Measurements from ENCODE around the gene LUC7L3.
"Not testable (repeated sequence)": the region's sequence is repeated elsewhere in the genome, so short reads cannot be mapped to it uniquely, and the experiment has no call there.

The LUC7L3 gene

DNA sequence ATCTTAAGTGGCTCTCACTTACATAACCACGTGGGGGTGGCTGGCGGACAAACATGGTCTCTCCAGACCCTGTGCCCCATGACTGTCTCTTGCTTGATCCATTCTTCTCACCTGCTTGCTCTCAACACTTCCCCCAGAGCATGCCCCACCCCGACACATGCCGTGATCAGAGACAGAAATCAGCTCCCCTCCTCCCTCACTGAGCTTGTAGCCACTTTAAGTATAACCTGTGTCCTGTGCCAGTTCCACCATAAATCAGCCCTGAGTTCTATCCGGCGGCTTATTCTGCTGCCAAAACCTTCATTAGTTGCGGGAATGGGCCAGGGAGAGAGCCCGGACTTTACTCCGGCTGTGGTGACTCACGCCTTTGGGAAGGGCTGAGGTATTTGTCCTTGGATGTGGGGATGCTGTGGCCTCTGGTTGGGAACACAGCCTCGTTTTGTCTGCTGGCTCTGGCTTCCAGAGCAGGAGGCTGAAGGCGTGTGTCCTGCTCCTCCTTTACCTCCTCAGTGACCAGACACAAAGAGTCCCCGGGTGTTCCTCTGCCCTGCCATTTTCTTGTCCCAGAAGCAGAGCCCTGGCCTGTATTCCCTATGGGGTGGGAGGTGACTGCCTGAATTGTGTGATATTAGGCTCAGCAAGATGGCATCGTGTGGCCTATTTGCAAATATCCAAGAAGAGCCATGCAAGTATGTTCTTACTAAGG, 32.8 kb upstream of the LUC7L3 start:
- no peak for DNase-seq

DNA sequence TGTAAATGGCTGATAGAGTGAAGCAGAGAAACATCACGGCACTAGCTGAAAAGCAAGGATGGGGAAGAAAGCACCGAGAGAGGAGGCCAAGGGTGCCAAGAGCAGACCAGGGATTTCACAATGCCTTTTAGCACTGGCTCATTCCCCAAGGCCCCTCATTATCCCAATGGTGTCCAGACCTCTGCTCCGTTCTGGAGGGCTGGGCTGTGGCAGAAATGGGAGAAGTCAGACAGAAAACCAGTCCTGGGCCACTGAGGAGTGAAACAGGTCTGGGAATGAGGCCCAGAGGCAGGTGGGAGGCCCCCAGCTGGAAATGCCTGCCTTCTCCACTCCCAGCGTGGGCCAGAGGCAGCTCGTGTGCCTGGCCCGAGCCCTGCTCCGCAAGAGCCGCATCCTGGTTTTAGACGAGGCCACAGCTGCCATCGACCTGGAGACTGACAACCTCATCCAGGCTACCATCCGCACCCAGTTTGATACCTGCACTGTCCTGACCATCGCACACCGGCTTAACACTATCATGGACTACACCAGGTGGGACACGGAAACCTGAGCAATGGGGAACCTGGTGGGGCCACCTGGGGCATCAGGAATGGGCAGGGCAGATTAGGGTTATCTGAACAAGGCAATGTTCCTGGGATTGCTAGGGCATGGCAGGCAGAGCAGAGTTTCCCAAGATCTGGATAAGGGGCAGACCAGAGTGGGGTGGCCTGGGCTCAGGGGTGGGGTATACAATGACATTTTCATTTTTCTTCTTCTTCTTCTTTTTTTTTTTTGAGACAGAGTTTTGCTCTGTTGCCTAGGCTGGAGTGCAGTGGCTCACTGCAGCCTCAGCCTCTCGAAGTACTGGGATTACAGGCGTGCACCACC, 32.0 kb upstream of the LUC7L3 start:
- DNase-seq = no peak

DNA sequence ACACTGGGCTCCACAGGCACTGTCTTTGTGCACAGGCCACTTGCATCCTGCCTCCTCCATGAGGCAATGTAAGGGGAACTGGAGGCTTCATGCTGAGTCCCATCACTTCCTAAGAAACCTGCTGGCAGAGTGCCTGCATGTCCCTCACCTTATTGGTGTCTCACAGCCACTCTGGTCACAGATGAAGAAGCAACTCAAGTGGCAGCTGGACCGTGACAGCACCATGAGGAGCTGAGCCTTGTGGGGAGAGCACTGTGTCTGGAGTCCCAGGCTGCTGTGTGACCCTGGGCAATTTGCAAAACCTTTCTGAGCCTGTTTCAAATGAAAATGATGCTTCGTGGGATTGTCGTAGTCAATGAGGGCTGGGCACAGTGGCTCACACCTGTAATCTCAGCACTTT, 31.2 kb upstream of the LUC7L3 start:
- DNase-seq = no peak

DNA sequence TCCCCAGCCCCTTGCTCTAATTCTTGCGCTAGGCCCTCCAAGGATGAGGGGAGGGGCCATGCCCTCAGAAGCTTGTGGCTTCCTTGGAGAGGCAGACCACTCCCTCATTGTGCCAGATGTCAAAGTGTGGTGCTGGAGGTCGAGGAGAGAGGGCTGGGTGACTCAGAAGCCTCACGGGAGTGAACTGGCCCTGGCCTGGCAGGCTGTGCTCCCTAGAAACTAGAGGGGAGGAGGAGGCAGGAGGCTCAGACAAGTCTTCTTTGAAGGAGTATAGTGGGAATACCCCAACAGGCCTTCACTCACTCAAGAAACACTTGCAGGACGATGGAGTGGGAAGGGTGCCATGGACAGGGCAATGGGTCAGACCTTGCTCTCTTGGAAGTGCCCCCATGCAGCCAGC, 30.2 kb upstream of the LUC7L3 start:
- no peak for DNase-seq

DNA sequence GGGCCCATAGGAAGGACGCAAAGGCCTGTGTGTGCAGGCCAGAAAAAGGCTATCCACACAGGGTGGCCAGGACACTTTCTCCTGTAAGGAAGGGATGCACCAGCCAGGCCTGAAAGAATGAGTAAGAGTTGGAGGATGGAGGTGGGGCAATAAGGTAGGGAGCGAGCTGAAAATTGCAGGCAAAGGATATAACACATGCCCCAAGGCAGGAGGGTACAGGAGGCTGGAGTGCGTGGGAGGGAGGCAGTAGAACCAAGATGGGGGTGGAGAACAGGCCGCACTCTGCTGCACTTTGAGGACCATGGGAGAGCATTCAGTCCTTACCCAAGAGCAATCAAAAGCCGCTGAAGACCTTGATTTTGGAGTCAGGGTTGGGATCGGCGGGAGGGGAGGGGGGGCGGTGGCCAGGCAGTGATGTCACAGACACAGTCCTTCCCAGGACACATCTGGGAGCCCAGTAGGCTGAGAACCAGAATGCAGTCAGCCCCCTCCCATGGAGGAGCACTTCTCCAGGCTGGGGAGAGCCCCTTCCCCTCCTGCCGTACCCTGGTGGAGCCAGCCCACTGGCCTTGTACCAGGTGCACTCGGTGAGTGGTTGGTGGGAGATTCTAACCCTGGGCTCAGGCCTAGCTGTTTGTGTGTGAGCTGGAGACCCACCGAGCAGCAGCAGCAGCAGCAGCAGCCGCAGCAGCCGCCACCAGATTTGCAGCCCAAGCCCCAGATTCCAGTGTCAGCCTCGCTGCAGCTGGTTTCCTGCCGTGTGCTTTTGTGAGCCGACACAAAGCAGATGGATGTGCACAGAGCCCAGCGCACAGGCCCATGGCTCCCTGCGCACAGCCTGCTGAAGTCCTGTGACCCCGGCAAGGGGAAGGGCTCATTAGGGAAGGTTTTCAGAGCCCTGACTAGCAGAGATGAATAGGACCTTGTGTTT, 29.2 kb upstream of the LUC7L3 start:
- DNase-seq = no peak

DNA sequence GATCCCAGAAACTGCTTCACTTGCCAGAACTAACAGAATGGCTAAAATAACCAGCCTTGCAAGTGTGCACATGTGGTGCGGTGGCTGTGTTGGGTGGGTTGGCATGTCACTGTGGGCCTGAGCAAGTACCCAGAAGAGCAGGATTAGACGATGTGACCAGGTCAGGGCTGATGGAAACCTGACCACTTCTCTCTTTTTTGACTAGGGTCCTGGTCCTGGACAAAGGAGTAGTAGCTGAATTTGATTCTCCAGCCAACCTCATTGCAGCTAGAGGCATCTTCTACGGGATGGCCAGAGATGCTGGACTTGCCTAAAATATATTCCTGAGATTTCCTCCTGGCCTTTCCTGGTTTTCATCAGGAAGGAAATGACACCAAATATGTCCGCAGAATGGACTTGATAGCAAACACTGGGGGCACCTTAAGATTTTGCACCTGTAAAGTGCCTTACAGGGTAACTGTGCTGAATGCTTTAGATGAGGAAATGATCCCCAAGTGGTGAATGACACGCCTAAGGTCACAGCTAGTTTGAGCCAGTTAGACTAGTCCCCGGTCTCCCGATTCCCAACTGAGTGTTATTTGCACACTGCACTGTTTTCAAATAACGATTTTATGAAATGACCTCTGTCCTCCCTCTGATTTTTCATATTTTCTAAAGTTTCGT, 28.4 kb upstream of the LUC7L3 start:
- no peak for DNase-seq

DNA sequence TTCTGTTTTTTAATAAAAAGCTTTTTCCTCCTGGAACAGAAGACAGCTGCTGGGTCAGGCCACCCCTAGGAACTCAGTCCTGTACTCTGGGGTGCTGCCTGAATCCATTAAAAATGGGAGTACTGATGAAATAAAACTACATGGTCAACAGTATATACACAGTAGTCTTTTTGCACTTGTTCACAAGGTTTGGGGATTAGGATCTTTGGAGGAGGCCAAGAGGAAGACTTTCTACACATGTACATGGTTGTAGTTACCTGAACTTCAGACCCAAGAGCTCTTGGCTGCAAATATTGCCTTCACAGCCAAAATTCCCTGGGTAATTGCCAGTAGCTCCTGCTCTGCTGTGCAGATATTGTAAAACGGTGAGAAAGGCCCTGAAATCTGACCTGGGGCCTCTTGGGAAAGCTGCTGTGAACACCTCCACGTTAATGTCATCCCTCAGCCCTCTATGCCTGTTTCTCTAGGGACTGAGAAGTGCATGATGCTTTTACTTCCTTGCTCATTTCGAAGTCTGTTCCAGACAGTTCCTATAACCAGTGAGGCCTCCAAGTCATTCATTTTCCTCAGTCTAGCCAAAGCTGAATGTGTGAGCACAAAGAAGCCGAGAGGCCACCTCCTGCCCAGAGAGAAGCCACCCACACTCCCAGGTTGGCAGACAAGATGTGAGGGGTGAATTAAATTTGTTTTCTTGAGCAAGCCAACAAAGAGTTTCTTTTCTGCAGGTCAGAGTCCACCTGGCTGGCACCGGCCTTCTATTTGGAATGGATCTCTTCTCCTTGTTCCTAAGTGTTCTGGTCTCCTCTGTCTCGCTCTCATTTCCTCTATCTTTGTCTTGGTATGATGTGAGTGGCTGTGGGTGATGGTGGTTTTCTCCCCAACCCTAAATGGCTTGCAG, 27.6 kb upstream of the LUC7L3 start:
- DNase-seq = no peak

DNA sequence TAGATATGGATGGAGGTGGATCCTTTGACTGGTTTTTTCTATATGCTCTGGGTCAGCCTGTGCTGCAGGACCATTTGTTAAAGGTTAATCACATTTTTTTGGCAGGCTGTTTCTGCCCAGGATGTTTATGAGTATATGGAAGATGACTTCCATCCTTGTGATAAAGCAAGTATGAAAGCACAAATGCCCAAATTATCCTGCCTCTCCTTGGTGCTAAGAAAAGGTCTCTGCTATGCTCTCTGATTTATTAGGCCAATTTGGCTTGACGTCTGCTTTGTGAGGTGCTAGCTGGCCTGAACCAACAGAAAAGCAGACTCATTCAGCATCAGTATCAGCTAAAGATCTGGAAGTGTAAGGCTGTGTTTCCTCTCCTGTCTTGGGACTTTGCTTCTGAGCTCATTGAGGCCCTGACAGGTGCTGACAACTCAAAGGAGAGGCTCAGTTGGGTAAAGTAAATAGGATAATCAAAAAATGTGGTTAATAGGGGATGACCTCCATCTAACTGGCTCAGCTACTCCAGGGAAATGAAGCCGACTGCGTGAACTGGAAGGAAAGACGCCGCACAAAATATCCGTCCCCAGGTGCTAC, 26.9 kb upstream of the LUC7L3 start:
- DNase-seq = no peak

DNA sequence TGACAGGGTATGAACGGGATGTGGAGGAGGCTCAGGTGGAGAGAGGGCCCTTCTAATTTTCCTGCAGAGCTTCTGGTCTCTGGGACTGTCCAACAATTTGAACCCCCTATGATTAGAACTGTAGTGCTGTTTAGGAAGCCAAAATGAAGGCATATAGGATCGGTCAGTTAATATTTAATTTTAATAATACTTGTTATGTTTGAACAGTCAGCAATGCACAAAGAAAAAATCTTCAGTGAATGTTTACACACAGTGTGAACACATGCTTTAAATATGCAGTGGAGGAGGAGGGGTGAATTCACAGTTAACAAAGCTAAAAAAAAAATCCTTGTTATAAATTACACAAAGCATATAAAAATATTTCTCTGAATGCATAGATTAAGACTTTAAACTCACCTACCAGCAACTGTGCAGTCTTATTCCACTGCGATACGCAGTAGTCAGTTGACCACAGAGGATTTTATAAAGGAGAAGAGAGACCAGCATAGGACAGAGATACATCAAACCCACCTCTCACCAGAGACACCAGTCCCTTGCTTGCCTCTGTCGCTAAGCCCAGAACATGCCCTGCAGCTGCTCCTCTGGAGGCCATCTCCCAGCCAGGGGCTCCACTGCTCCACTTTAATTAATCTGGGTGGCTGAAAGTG, 26.2 kb upstream of the LUC7L3 start:
- DNase-seq = no peak

DNA sequence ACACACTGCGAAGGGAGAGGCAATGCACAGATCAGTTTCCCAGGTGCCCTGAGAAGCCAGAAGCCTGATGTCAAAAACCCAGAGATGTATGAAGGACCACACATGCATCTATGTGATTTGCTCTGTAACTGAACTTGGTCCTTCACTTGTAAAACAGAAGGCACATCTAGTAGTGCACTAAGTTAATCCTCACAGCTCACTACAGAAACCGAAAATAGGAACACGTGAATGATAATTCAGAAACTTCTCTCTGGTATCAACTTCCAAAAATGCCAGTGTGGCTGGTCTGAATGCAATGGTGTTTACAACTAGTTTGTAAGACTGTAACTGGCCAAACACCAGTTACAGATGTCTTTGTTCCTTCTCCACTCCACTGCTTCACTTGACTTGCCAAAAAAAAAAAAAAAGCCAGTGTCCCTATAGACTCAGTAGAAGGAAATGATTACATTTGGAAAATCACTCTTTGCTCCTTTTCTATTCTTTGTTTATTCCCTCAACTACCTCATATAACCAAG, 23.0 kb upstream of the LUC7L3 start:
- DNase-seq = no peak

DNA sequence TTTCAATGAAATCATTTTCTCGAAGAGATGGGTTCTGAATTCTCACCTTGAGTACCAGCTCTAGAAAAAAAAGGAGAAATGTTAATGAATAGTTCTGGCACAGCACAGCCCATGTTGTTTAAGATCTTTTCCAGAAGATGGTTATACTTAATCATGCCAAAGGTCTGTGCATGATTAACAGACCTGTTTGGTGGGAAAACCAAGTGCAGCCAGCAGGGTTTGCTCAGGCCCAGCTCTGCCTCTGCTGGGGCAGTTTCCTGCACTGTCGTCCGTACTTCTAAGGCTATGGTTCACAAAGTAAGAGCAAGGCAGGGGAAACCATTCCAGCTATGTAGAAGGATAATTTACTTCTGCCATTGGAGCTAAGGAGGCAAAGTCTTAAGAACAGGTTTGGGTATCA, 22.3 kb upstream of the LUC7L3 start:
- no peak for DNase-seq

DNA sequence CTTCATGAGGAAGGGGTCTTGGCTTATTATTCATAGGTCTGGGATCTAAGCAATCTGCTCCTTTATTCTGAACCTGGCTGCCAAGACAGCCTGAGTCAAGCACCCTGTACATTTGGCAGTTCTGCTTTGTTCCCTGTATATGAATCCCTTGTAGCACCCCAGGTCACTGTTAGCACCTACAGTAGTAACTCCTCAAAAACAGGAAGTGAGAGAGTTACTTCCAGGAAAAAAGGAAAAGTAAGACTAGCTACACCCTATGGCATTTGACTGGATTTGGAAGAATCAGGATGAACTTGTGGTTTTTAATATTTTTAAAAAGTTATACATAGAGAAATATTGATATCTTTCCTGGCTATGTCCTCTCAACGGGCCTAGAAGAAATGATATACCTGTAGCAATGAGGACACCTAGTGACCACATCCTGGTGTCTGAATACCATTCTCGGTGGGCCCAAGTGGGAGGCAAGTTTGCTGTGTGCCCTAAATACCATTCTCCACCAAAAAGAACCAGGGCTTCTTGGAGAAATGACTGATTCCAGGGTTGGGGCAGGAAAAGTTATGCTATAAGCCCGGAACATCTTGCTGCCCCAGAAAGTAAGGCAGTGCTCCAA, 21.6 kb upstream of the LUC7L3 start:
- no peak for DNase-seq

DNA sequence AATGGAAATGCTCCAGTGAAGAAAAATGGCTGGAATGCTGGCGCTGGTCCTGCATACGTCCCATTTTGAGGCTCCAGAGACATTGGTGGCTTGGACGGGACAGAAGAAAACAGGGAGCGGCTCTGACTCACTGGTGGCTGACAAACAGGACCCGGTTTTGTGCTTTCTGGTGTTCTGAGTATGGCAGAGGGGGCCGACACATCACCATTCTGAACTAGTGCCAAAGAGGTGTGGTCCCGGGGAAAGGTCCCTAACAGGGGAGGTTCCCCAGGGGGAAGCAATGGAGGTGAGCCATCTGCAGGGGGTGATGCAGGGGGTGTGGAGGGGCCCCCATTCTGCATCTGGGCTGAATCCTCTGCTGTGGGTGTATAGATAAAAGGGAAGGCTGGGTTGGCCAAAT, 20.0 kb upstream of the LUC7L3 start:
- DNase-seq = no peak

DNA sequence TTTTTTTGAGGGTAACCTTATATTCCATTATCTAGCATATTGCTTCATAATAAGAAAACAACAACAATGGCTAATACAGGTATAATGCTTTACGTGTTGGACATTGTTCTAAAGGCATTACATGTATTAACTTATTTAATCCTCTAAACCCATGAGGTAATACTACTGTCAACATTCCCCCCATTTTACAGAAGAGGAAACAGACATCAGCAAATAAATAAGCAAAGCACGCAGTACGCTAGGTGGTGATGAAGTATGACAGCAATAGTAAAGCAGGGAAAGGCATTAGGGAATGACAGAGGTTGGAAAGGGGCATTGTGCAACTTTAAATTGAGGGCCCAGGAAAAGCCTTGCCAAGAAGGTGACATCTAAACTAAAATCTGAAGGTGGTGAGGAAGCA, 16.2 kb upstream of the LUC7L3 start:
- no peak for DNase-seq

DNA sequence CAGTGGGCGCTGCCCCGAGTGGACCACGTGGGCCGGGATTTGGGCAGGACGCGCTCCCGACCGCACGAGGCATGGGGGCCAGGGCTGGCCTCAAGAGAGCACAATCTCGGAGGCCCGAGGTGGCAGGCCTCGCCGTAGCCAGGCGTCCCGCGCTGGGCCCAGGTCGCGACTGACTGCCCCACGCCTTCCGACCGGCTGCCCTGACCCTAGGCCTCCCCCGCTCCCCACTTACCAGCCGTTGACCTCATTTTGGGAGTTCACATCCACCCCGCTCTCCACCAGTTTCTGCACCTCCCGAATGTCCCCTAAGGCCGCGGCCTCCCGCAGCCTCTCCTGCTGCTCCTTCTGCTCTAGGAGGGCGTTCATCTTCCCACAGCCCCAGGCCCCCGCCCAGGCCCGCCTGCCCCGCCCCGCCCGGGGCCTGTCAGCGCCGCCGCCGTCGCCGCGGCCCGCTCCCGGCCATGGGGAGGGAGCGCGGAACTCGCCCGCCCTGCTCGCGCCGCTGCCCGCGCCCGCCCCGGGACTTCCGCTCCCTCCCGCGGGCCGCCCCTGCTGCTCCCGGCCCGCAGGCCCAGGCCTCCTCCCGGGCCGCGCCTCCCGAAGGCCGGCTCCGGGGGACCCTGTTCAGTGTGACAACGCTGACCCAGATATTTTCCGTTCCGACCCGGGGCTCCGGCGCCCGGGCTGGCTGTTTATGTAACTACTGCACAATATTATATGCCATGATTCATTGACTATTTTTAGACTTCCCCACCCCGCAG, 11.9 kb upstream of the LUC7L3 start, which contains the start of gene ANKRD40:
ANKRD40 (minus strand) TSS at position 626 of the 761 bp plus-strand sequence; CDS start at position 366, 260 bp downstream.
- peak; percentile 91 for DNase-seq

DNA sequence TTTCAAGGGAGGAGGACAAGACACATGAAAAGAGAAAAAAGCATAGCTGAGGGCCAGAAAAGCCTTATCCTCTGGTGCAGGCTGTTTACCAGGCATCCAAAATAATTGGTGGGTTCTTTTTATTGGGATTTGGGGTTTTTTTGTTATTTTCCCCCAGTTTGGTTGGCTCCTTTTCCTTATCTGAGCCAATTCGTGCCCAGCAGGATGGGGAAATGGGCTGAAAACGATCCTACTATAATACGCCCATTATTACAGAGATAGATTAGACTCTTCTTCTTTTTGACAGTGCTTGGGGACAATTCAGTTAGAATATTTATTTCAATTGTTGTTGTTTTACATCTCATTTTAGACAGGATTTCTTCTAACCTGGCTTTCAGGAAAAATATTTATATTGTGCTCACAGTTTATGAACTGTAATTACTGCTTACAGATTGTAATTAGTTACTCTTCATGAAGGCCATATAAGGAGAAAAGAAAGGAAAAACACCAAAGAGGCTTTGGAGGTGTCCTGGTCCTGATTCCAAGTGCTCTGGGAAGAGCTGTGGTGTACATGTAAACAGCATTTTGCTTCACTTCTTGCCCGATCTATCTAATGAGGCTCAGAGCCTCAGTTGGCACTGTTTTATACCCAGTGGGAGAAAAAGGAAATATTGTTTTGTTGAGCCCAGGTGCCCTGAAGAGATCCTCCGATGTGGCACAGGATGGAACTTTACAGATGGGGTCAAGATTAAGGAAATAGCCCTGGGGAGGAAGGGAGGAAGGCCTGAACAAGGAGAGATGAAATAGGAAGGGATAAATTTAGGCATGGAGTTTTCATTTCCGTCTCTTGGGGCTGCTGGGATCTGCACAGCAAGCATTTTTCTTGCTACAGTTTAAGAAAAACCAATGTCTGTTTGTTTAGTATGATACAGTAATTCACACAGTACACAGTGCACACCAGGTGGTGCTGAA, 11.1 kb upstream of the LUC7L3 start:
- DNase-seq = no peak

DNA sequence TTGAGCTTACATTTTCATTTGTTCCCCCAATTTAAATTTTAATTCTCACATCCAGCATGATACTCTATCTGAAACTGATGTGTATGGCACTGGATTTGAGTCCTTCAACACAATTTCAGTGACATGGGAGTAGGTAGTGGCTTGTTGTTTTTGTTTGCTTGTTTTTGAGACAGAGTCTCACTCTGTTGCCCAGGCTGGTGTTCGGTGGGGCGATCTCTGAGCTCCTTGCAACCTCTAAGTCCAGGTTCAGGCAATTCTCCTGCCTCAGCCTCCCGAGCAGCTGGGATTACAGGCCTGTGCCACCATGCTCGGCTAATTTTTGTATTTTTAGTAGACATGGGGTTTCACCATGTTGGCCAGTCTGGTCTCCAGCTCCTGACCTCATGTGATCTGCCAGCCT, 10.3 kb upstream of the LUC7L3 start:
- DNase-seq = not testable (repeated sequence)

DNA sequence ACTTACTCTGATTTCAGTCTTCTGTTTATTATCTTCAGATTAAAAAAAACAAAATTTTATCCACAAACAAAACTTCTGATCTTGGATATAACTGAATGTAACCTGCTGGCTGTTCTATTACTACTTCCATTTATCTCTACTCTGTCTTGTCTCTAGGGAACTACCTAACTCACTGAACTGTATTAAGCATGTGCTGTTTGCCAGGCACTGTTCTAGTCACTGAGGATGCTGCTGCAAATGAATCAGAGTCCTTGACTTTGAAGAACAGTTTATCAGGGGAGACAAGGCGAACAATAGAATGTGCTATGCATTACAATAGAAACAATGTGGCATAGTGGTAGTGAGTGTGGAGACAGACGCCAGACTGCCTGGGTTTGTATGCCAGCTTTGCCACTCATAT, 9.4 kb upstream of the LUC7L3 start:
- DNase-seq = no peak
